ENCODE data around the gene STRBP.

STRBP gene

GRCh38 chr9:123268465-123269259, at the start of gene STRBP:
Gene STRBP, minus strand, starts transcription at chr9:123268586. Its CDS starts 84,452 bp downstream, at chr9:123184134.
- H3K27ac ChIP-seq (ENCODE audit: low read depth, low read length) = no peak within 1 kb of the TSS
- peak within 1 kb of the TSS; percentile 84 for H3K4me3 ChIP-seq (ENCODE audit: low read depth, low read length)
- H3K36me3 ChIP-seq (ENCODE audit: control insufficient read depth, insufficient read depth, low read length) = no peaks in the 10 kb centered on the region
- H3K9me3 ChIP-seq (ENCODE audit: control insufficient read depth, insufficient read depth, low read depth, low read length) = no peaks in the 10 kb centered on the region
- H3K27me3 ChIP-seq (ENCODE audit: control insufficient read depth, insufficient read depth, low read length) = peaks cover 11% of the 10 kb centered on the region; the same call in 1 of the 2 replicates
- peaks cover 19% of the 10 kb centered on the region for H3K4me1 ChIP-seq (ENCODE audit: control insufficient read depth, insufficient read depth, low read length)
- peak within 1 kb of the TSS; percentile 43 for H3K9ac ChIP-seq (ENCODE audit: low read length)

- no peaks in the 10 kb centered on the region for H3K36me3 ChIP-seq (ENCODE audit: control insufficient read depth, insufficient read depth, low read length)
- H3K4me1 ChIP-seq (ENCODE audit: control insufficient read depth, insufficient read depth, low read length) = peaks cover 13% of the 10 kb centered on the region
- H3K27me3 ChIP-seq (ENCODE audit: control insufficient read depth, insufficient read depth, low read length) = no peaks in the 10 kb centered on the region
- H3K27ac ChIP-seq (ENCODE audit: low read depth, low read length) = no peak overlapping the region
- no peak overlapping the region for H3K4me3 ChIP-seq (ENCODE audit: low read depth, low read length)
- no peaks in the 10 kb centered on the region for H3K9me3 ChIP-seq (ENCODE audit: control insufficient read depth, insufficient read depth, low read depth, low read length)
- H3K9ac ChIP-seq (ENCODE audit: low read length) = no peak overlapping the region
Measured at GRCh38 chr9:123316053-123316718, 47.8 kb upstream of the STRBP start.

GRCh38 chr9:123315635-123316034, 47.2 kb upstream of the STRBP start:
- Histone ChIP-seq H3K4me3 (ENCODE audit: low read depth, low read length) (no peak overlapping the region), H3K9ac (ENCODE audit: low read length) (no peak overlapping the region), H3K27ac (ENCODE audit: low read depth, low read length) (no peak overlapping the region), H3K9me3 (ENCODE audit: control insufficient read depth, insufficient read depth, low read depth, low read length) (no peaks in the 10 kb centered on the region), H3K27me3 (ENCODE audit: control insufficient read depth, insufficient read depth, low read length) (no peaks in the 10 kb centered on the region), H3K4me1 (ENCODE audit: control insufficient read depth, insufficient read depth, low read length) (peaks cover 13% of the 10 kb centered on the region), H3K36me3 (ENCODE audit: control insufficient read depth, insufficient read depth, low read length) (no peaks in the 10 kb centered on the region)

- H3K4me1 ChIP-seq (ENCODE audit: control insufficient read depth, insufficient read depth, low read length) = peaks cover 13% of the 10 kb centered on the region
- H3K36me3 ChIP-seq (ENCODE audit: control insufficient read depth, insufficient read depth, low read length) = no peaks in the 10 kb centered on the region
- H3K27me3 ChIP-seq (ENCODE audit: control insufficient read depth, insufficient read depth, low read length) = no peaks in the 10 kb centered on the region
- H3K9ac ChIP-seq (ENCODE audit: low read length) = no peak overlapping the region
- no peak overlapping the region for H3K4me3 ChIP-seq (ENCODE audit: low read depth, low read length)
- H3K27ac ChIP-seq (ENCODE audit: low read depth, low read length) = no peak overlapping the region
- no peaks in the 10 kb centered on the region for H3K9me3 ChIP-seq (ENCODE audit: control insufficient read depth, insufficient read depth, low read depth, low read length)
Measured at GRCh38 chr9:123314617-123315016, 46.2 kb upstream of the STRBP start.

DNA sequence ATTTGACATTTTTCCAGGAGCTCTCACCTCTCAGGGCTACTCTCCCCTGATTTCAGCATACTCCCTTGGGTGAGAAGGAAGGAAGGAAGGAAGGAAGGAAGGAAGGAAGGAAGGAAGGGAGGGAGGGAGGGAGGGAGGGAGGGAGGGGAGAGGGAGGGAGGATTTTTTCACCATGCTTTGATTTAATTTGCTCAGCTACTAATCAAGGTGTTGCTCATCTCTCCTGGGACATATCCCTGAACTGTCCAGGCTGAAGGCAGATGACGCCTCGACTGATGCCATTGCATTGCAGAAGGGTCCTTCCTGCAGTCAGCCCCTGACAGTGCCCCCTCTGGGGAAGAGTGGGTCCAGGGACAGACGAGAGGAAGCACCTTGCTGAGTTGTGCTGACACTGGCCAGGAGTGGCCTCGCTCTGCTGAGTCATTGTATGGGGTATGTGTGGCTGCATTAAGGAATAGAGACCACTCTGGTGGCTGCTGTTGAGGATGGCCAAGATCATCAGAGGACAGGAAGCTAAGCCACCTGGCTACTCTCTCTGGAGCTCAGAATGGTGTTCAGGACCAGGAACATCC, 44.0 kb upstream of the STRBP start:
- peaks cover 7% of the 10 kb centered on the region; the same call in 1 of the 2 replicates for H3K4me1 ChIP-seq (ENCODE audit: control insufficient read depth, insufficient read depth, low read length)
- no peak overlapping the region for H3K9ac ChIP-seq (ENCODE audit: low read length)
- no peaks in the 10 kb centered on the region for H3K27me3 ChIP-seq (ENCODE audit: control insufficient read depth, insufficient read depth, low read length)
- no peak overlapping the region for H3K27ac ChIP-seq (ENCODE audit: low read depth, low read length)
- H3K9me3 ChIP-seq (ENCODE audit: control insufficient read depth, insufficient read depth, low read depth, low read length) = no peaks in the 10 kb centered on the region
- no peak overlapping the region for H3K4me3 ChIP-seq (ENCODE audit: low read depth, low read length)
- H3K36me3 ChIP-seq (ENCODE audit: control insufficient read depth, insufficient read depth, low read length) = no peaks in the 10 kb centered on the region

GRCh38 chr9:123311250-123311752, 42.9 kb upstream of the STRBP start:
- H3K4me1 ChIP-seq (ENCODE audit: control insufficient read depth, insufficient read depth, low read length) = peaks cover 6% of the 10 kb centered on the region; the same call in 1 of the 2 replicates
- no peaks in the 10 kb centered on the region for H3K36me3 ChIP-seq (ENCODE audit: control insufficient read depth, insufficient read depth, low read length)
- H3K9ac ChIP-seq (ENCODE audit: low read length) = no peak overlapping the region
- H3K4me3 ChIP-seq (ENCODE audit: low read depth, low read length) = no peak overlapping the region
- no peak overlapping the region for H3K27ac ChIP-seq (ENCODE audit: low read depth, low read length)
- H3K9me3 ChIP-seq (ENCODE audit: control insufficient read depth, insufficient read depth, low read depth, low read length) = no peaks in the 10 kb centered on the region
- no peaks in the 10 kb centered on the region for H3K27me3 ChIP-seq (ENCODE audit: control insufficient read depth, insufficient read depth, low read length)

- H3K4me3 ChIP-seq (ENCODE audit: low read depth, low read length) = no peak overlapping the region
Measured at GRCh38 chr9:123310551-123311249, 42.3 kb upstream of the STRBP start.

GRCh38 chr9:123309611-123310010, 41.2 kb upstream of the STRBP start:
- no peak overlapping the region for H3K9ac ChIP-seq (ENCODE audit: low read length)
- H3K36me3 ChIP-seq (ENCODE audit: control insufficient read depth, insufficient read depth, low read length) = no peaks in the 10 kb centered on the region
- H3K27me3 ChIP-seq (ENCODE audit: control insufficient read depth, insufficient read depth, low read length) = no peaks in the 10 kb centered on the region
- H3K4me3 ChIP-seq (ENCODE audit: low read depth, low read length) = no peak overlapping the region
- peaks cover 11% of the 10 kb centered on the region for H3K4me1 ChIP-seq (ENCODE audit: control insufficient read depth, insufficient read depth, low read length)
- no peak overlapping the region for H3K27ac ChIP-seq (ENCODE audit: low read depth, low read length)
- H3K9me3 ChIP-seq (ENCODE audit: control insufficient read depth, insufficient read depth, low read depth, low read length) = no peaks in the 10 kb centered on the region

More at GRCh38 chr9:123310551-123311249, 42.3 kb upstream of the STRBP start:
- no peaks in the 10 kb centered on the region for H3K9me3 ChIP-seq (ENCODE audit: control insufficient read depth, insufficient read depth, low read depth, low read length)
- H3K36me3 ChIP-seq (ENCODE audit: control insufficient read depth, insufficient read depth, low read length) = no peaks in the 10 kb centered on the region
- no peak overlapping the region for H3K27ac ChIP-seq (ENCODE audit: low read depth, low read length)
- H3K4me1 ChIP-seq (ENCODE audit: control insufficient read depth, insufficient read depth, low read length) = peaks cover 3% of the 10 kb centered on the region; the same call in 1 of the 2 replicates
- no peaks in the 10 kb centered on the region for H3K27me3 ChIP-seq (ENCODE audit: control insufficient read depth, insufficient read depth, low read length)
- no peak overlapping the region for H3K9ac ChIP-seq (ENCODE audit: low read length)

DNA sequence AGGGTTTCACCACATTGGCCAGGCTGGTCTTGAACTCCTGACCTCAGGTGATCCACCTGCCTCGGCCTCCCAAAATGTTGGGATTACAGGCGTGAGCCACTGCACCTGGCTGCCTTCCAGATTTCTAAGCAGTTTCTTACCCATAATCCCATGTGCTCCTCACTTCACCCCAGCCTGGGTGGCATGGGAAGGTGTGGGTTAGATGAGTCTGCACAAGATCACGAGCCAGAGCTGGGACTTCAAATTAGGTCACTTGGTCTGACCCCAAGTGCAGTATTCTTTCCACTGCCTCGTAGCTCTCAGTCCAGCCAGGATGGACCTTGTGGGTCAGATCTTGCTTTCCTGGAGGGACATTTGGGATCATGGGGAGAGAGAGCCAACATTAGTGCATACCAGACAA, 37.5 kb upstream of the STRBP start:
- H3K4me1 ChIP-seq (ENCODE audit: control insufficient read depth, insufficient read depth, low read length) = peaks cover 8% of the 10 kb centered on the region
- H3K9me3 ChIP-seq (ENCODE audit: control insufficient read depth, insufficient read depth, low read depth, low read length) = no peaks in the 10 kb centered on the region
- H3K27ac ChIP-seq (ENCODE audit: low read depth, low read length) = no peak overlapping the region
- H3K36me3 ChIP-seq (ENCODE audit: control insufficient read depth, insufficient read depth, low read length) = no peaks in the 10 kb centered on the region
- H3K27me3 ChIP-seq (ENCODE audit: control insufficient read depth, insufficient read depth, low read length) = no peaks in the 10 kb centered on the region
- no peak overlapping the region for H3K4me3 ChIP-seq (ENCODE audit: low read depth, low read length)
- no peak overlapping the region for H3K9ac ChIP-seq (ENCODE audit: low read length)

DNA sequence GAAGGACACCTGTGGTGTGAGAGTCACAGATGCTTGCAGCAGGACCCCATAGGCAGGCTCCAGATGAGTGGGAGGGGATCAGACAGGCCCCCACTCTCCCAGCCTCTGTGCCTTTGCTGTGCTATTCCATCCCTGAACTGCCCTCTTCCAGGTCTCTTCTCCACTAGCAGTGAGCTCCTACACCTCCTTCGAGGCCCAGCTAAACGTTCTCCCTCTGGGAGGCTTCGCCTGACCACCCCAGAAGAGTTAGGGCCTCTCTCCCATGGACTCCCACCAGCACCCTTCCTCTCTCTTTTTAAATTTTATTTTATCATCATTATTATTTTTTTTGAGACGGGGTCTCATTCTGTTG, 35.9 kb upstream of the STRBP start:
- Histone ChIP-seq H3K4me1 (ENCODE audit: control insufficient read depth, insufficient read depth, low read length) (peaks cover 8% of the 10 kb centered on the region), H3K36me3 (ENCODE audit: control insufficient read depth, insufficient read depth, low read length) (no peaks in the 10 kb centered on the region), H3K4me3 (ENCODE audit: low read depth, low read length) (no peak overlapping the region), H3K9ac (ENCODE audit: low read length) (no peak overlapping the region), H3K27me3 (ENCODE audit: control insufficient read depth, insufficient read depth, low read length) (no peaks in the 10 kb centered on the region), H3K27ac (ENCODE audit: low read depth, low read length) (no peak overlapping the region), H3K9me3 (ENCODE audit: control insufficient read depth, insufficient read depth, low read depth, low read length) (no peaks in the 10 kb centered on the region)
